Heart left ventricle (tissue), 16 donors: ENCODE results near the gene CCDC188. TPM values are rescaled to one million over a fixed set of nuclear protein-coding genes. Genes with fewer than 3 reads are reported as not detected.

Source experiments
- ATAC-seq, 4 donors: fragments of 200-7000 bp; cut with Tn5 transposase; one replicate each; pipeline ENCODE4 v1.9.1; 2020 to 2022; ENCODE audit warnings: moderate library complexity in 4 of 4, mild to moderate bottlenecking in 3 of 4, moderate number of reproducible peaks in 1 of 4
- DNase-seq, 5 donors: peaks; one replicate each; pipeline ENCODE4 v3.0.0-alpha.2; 2020
- H3K27ac ChIP-seq, 12 donors: fragments of 200-600 bp; sonication (generic) in 4 of 12; one replicate each; pipeline versions ENCODE4 v1.5.0 to v1.8.0; 2016 to 2022; ENCODE audit warnings: mild to moderate bottlenecking in 2 of 12
- H3K27me3 ChIP-seq, 9 donors: fragments of 200-600 bp; sonication (generic) in 2 of 9; one replicate each; pipeline versions ENCODE4 v1.5.1 to v1.8.0; 2016 to 2022; ENCODE audit warnings: mild to moderate bottlenecking in 3 of 9
- H3K36me3 ChIP-seq, 9 donors: fragments of 200-600 bp; sonication (generic) in 2 of 9; one replicate each; pipeline versions ENCODE4 v1.5.0 to v1.8.0; 2018 to 2022; ENCODE audit warnings: mild to moderate bottlenecking in 2 of 9
- H3K4me1 ChIP-seq, 12 donors: fragments of 200-600 bp; sonication (generic) in 4 of 12; one replicate each; pipeline versions ENCODE4 v1.5.0 to v1.8.0; 2016 to 2022; ENCODE audit warnings: mild to moderate bottlenecking in 3 of 12
- H3K4me3 ChIP-seq, 12 donors: fragments of 200-600 bp; sonication (generic) in 4 of 12; one replicate each; pipeline versions ENCODE4 v1.5.0 to v1.8.0; 2017 to 2022; ENCODE audit warnings: mild to moderate bottlenecking in 9 of 12, moderate library complexity in 4 of 12
- H3K9me3 ChIP-seq, 12 donors: fragments of 200-600 bp; sonication (generic) in 4 of 12; one replicate each; pipeline versions ENCODE4 v1.5.0 to v1.8.0; 2016 to 2022; ENCODE audit warnings: mild to moderate bottlenecking in 1 of 12
- CTCF ChIP-seq, 12 donors: fragments of 200-600 bp; sonication (generic) in 4 of 12; IDR thresholded peaks; one replicate each; pipeline versions ENCODE4 v1.5.0 to v1.8.0; 2018 to 2022; ENCODE audit warnings: antibody characterized with exemption in 12 of 12, mild to moderate bottlenecking in 5 of 12
- POLR2A ChIP-seq, 2 donors: fragments of 450-650 bp; IDR thresholded peaks; one replicate each; pipeline ENCODE4 v1.6.1; 2017; ENCODE audit warnings: antibody characterized with exemption in 2 of 2, mild to moderate bottlenecking in 2 of 2, moderate library complexity in 2 of 2
- WGBS, 4 donors: extraction: QIAGEN DNeasy Blood & Tissue Kit in 2 of 4; methylation state at CpG; one replicate each; pipeline versions ENCODE4 v1.1.5 to v1.1.7; 2013 to 2018; 5-methylcytosine and 5-hydroxymethylcytosine counted together
- intact Hi-C, 10 donors: fragments of 100-400 bp; cut with DNase I; formaldehyde crosslinking; loops; one replicate each; pipeline versions ENCODE4 v1.11.1 to v1.14.2; 2022
- polyA plus RNA-seq, 2 donors: library from polyadenylated mRNA; stranded (reverse); fragments of 200-250 nt; gene quantifications; one replicate each; pipeline ENCODE4 v1.2.3, GENCODE V29; 2013
- total RNA-seq, 9 donors: library from RNA; depleted of rRNA in 2 of 9; stranded (reverse); fragments of >200 nt in 2 of 9; fragmentation: NEBNext Ultra II Directional in 3 of 9; extraction: Animal tissue kit (Norgen Biotek cat#: 25700) in 3 of 9; gene quantifications; one replicate each; pipeline versions ENCODE4 v1.1.0 to v1.2.4, GENCODE V29; 2016 to 2023
- donor health status: ischemic (EF 13 %, LVEDD 7.1; RV severe dilation, severe dysfunction).
- donor health status: healthy with polysubstance abuse.
- donor health status: DM: no; HTN: yes; CAD: no.
- donor health status: DM: no; HTN: no; CAD: no.
- donor health status: ischemic (EF 25% LVEDD 6.9; RV normal size, moderate dysfunction).
- donor health status: ischemic (EF 25% LVEDD 5.7; RV mildly dilated, moderate dysfunction).
- donor health status: healthy.
- donor health status: DM: yes; HTN: yes; CAD: no.
- donor health status: ischemic (EF 35%, LVEDD 5.7; RV mildly dilated, moderate dysfunction).
- donor health status: nonischemic (EF 11% LVEDD 7.7; RV severe dilation, severe dysfunction).
- donor health status: DM: yes; HTN: yes; CAD: no.
- donor health status: PGD.
- donor health status: ischemic (EF 29% LVEDD 5.4; RV normal size, mild dysfunction).
- donor health status: nonischemic (EF 23%, LVEDD 6.1; RV moderate dilation, normal function).

Gene CCDC188
- total and polyA plus RNA-seq, 11 donors, result 0.17 to 1.0 (median 0.50) TPM; not detected in 4

GRCh38 chr22:20121856-20122415 is 28.9 kb downstream of the CCDC188 start:
- no peak for TF ChIP-seq CTCF (IDR thresholded peaks at IDR 0.05)
- Histone ChIP-seq H3K36me3 (peaks cover 0 to 69% (median 60%) of the 10 kb centered on the region in 9 donors), H3K27ac (no peak overlapping the region), H3K27me3 (no peaks in the 10 kb centered on the region), H3K9me3 (no peaks in the 10 kb centered on the region), H3K4me3 (no peak overlapping the region), H3K4me1 (peaks cover 0 to 32% (median 17%) of the 10 kb centered on the region in 12 donors)
- ATAC-seq, result no peak
- DNase-seq, result peak in 2 of 5 donors; percentile 17 to 47
- WGBS, 4 donors, result 93 to 94% (median 93%) methylated on average over 22 of the region's 22 CpGs
- intact Hi-C loops, result loop anchor here in 2 of 10 donors (10.0 kb wide), 1 partner anchor 157 kb away; no protein-coding TSS in a partner anchor

GRCh38 chr22:20118300-20119020 is 32.4 kb downstream of the CCDC188 start:
- Histone ChIP-seq H3K27ac (peak overlapping the region in 11 of 12 donors; percentile 61 to 93 (median 81)), H3K4me1 (peaks cover 0 to 46% (median 28%) of the 10 kb centered on the region in 12 donors), H3K4me3 (peak overlapping the region in 11 of 12 donors; percentile 61 to 99 (median 87)), H3K36me3 (peaks cover 0 to 61% (median 53%) of the 10 kb centered on the region in 9 donors), H3K27me3 (no peaks in the 10 kb centered on the region), H3K9me3 (no peaks in the 10 kb centered on the region)
- 19 to 22% (median 20%) methylated on average over 8 of the region's 8 CpGs for WGBS, 4 donors
- intact Hi-C loops, result loop anchor here in 3 of 10 donors (5.0 to 10.0 kb wide), 2 partner anchors 36 to 94 kb away; partner anchors contain the start of genes TANGO2 (in 2 of the 3) and DGCR8 (in 1 of the 3)
- ATAC-seq, result no peak
- DNase-seq, result peak in 1 of 5 donors; percentile 15
- TF ChIP-seq CTCF (IDR thresholded peaks at IDR 0.05), result no peak
- TF ChIP-seq POLR2A (IDR thresholded peaks at IDR 0.05), result no peak

- Histone ChIP-seq H3K4me1 (peaks cover 0 to 46% (median 28%) of the 10 kb centered on the region in 12 donors), H3K36me3 (peaks cover 0 to 67% (median 60%) of the 10 kb centered on the region in 9 donors), H3K27ac (peak overlapping the region; percentile 49 to 93 (median 80)), H3K9me3 (no peaks in the 10 kb centered on the region), H3K4me3 (peak overlapping the region; percentile 61 to 99 (median 85)), H3K27me3 (no peaks in the 10 kb centered on the region)
- intact Hi-C loops, result loop anchor here in 5 of 10 donors (1.0 to 10.0 kb wide), 4 partner anchors 35 to 93 kb away; partner anchors contain the start of genes DGCR8 (in 4 of the 5) and TANGO2 (in 2 of the 5)
- DNase-seq, result peak in 2 of 5 donors; percentile 49 to 71
- WGBS, 4 donors, result 1% methylated on average over 14 to 66 of the region's 66 CpGs
- no peak for TF ChIP-seq POLR2A (IDR thresholded peaks at IDR 0.05)
- TF ChIP-seq CTCF (IDR thresholded peaks at IDR 0.05), result no peak
- ATAC-seq, result no peak
Observed at GRCh38 chr22:20117633-20118299, 33.1 kb downstream of the CCDC188 start.
